ENCODE results near the gene POM121.
"Not testable (repeated sequence)": the region's sequence is repeated elsewhere in the genome, so short reads cannot be mapped to it uniquely, and the experiment has no call there.

POM121 gene

GRCh38 chr7:72924733-72925545, at the start of gene POM121:
Gene POM121, plus strand, starts transcription at chr7:72925095. Its CDS starts 27 bp downstream, at chr7:72925122.
- DNase-seq (ENCODE audit: low read depth), result peak; percentile 92
- peak within 1 kb of the TSS; percentile 90 for H3K4me3 ChIP-seq (ENCODE audit: low read depth, low read length)
- TF ChIP-seq CTCF (conservative IDR thresholded peaks at IDR 0.05; ENCODE audit: low read depth, low read length), result no peak

- peak overlapping the region; percentile 65 for H3K4me3 ChIP-seq (ENCODE audit: low read depth, low read length)
- peak; percentile 86 for DNase-seq (ENCODE audit: low read depth)
Observed at GRCh38 chr7:72879079-72879736, 45.7 kb upstream of the POM121 start.

- H3K4me3 ChIP-seq (ENCODE audit: low read depth, low read length), result peak overlapping the region; percentile 65
- peak; percentile 76 for DNase-seq (ENCODE audit: low read depth)
Observed at GRCh38 chr7:72879737-72880215, 45.1 kb upstream of the POM121 start.

GRCh38 chr7:72891750-72892149, 33.1 kb upstream of the POM121 start:
- not testable (repeated sequence) for H3K4me3 ChIP-seq (ENCODE audit: low read depth, low read length); DNase-seq (ENCODE audit: low read depth)

GRCh38 chr7:72904740-72905139, 20.2 kb upstream of the POM121 start:
- not testable (repeated sequence) for DNase-seq (ENCODE audit: low read depth); H3K4me3 ChIP-seq (ENCODE audit: low read depth, low read length)

- H3K4me3 ChIP-seq (ENCODE audit: low read depth, low read length); DNase-seq (ENCODE audit: low read depth): not testable (repeated sequence)
Observed at GRCh38 chr7:72908422-72908821, 16.5 kb upstream of the POM121 start.

GRCh38 chr7:72911395-72911794, 13.5 kb upstream of the POM121 start:
- DNase-seq (ENCODE audit: low read depth); H3K4me3 ChIP-seq (ENCODE audit: low read depth, low read length): not testable (repeated sequence)

- H3K4me3 ChIP-seq (ENCODE audit: low read depth, low read length); DNase-seq (ENCODE audit: low read depth): not testable (repeated sequence)
Observed at GRCh38 chr7:72913750-72914149, 11.1 kb upstream of the POM121 start.

GRCh38 chr7:72914756-72915525, 10.0 kb upstream of the POM121 start:
- DNase-seq (ENCODE audit: low read depth), result peak; percentile 68
- TF ChIP-seq CTCF (conservative IDR thresholded peaks at IDR 0.05; ENCODE audit: low read depth, low read length), result peak; percentile 66
- H3K4me3 ChIP-seq (ENCODE audit: low read depth, low read length), result not testable (repeated sequence)

- H3K4me3 ChIP-seq (ENCODE audit: low read depth, low read length), result no peak overlapping the region
- DNase-seq (ENCODE audit: low read depth), result no peak
- TF ChIP-seq CTCF (conservative IDR thresholded peaks at IDR 0.05; ENCODE audit: low read depth, low read length), result no peak
Observed at GRCh38 chr7:72919256-72919775, 5.6 kb upstream of the POM121 start.
